GM19467 (cell line): ENCODE data around the gene LRRN4CL.
A peak's percentile ranks its signal among the peaks of the same experiment; 100 is the strongest.
"Not testable (repeated sequence)": the region's sequence is repeated elsewhere in the genome, so short reads cannot be mapped to it uniquely, and the experiment has no call there.

ENCODE experiments used
- ATAC-seq: cut with Tn5 transposase; IDR thresholded peaks from one replicate; pipeline ENCODE4 v1.9.1; 2021; ENCODE audit warnings: mild to moderate bottlenecking, moderate library complexity; ENCODE audit not compliant: unreplicated experiment

LRRN4CL gene

GRCh38 chr11:62710001-62710345 is 20.6 kb upstream of the LRRN4CL start:
- no peak for ATAC-seq

GRCh38 chr11:62709247-62710000 is 20.1 kb upstream of the LRRN4CL start:
- peak; percentile 60 for ATAC-seq

- no peak for ATAC-seq
Observed at GRCh38 chr11:62708793-62709192, 19.5 kb upstream of the LRRN4CL start.

GRCh38 chr11:62708392-62708791 is 19.1 kb upstream of the LRRN4CL start:
- ATAC-seq, result no peak

GRCh38 chr11:62707277-62707861 is 18.0 kb upstream of the LRRN4CL start, which contains the start of the genes BSCL2 and GNG3:
Gene BSCL2 (minus strand): TSS chr11:62707424. CDS start chr11:62707195, 229 bp downstream.
Gene GNG3 (plus strand): TSS chr11:62707676. CDS start chr11:62708296, 620 bp downstream.
- no peak for ATAC-seq

GRCh38 chr11:62706850-62707247 is 17.5 kb upstream of the LRRN4CL start:
- no peak for ATAC-seq

GRCh38 chr11:62705880-62706849 is 16.8 kb upstream of the LRRN4CL start:
- peak; percentile 48 for ATAC-seq

GRCh38 chr11:62705413-62705812 is 16.1 kb upstream of the LRRN4CL start:
- ATAC-seq, result no peak

GRCh38 chr11:62703921-62704320 is 14.6 kb upstream of the LRRN4CL start:
- not testable (repeated sequence) for ATAC-seq

GRCh38 chr11:62702246-62702645 is 12.9 kb upstream of the LRRN4CL start:
- no peak for ATAC-seq

- ATAC-seq, result no peak
Observed at GRCh38 chr11:62694455-62695167, 5.3 kb upstream of the LRRN4CL start.

- not testable (repeated sequence) for ATAC-seq
Observed at GRCh38 chr11:62693624-62694023, 4.3 kb upstream of the LRRN4CL start.

- no peak for ATAC-seq
Observed at GRCh38 chr11:62688491-62688890, 839 bp downstream of the LRRN4CL start.

GRCh38 chr11:62687508-62688396 is 1.6 kb downstream of the LRRN4CL start:
- no peak for ATAC-seq

GRCh38 chr11:62682518-62682917 is 6.8 kb downstream of the LRRN4CL start:
- ATAC-seq, result no peak

- no peak for ATAC-seq
Observed at GRCh38 chr11:62680825-62681240, 8.5 kb downstream of the LRRN4CL start.

GRCh38 chr11:62678770-62679696 is 10.3 kb downstream of the LRRN4CL start, which contains the start of gene UBXN1:
Gene UBXN1 (minus strand): TSS chr11:62679073. CDS start chr11:62678923, 150 bp downstream.
- peak; percentile 66 for ATAC-seq

GRCh38 chr11:62678433-62678769 is 10.9 kb downstream of the LRRN4CL start:
- ATAC-seq, result no peak

GRCh38 chr11:62677714-62678113 is 11.6 kb downstream of the LRRN4CL start:
- no peak for ATAC-seq
